Activated CD4-positive, alpha-beta T cell treated with anti-CD3 and anti-CD28 coated beads, Interleukin-2, amount 50 U/mL, for 1 hour (primary cell): ENCODE data around the gene GNG7.
"Not testable (repeated sequence)": the region's sequence is repeated elsewhere in the genome, so short reads cannot be mapped to it uniquely, and the experiment has no call there.

ENCODE experiments used
- DNase-seq: peaks from one replicate; pipeline ENCODE4 v3.0.0-alpha.2; 2020

GNG7 gene

GRCh38 chr19:2711172-2711874, 8.8 kb upstream of the GNG7 start:
- no peak for DNase-seq

- DNase-seq, result no peak
These were observed 3.8 kb upstream of the GNG7 start for GRCh38 chr19:2706251-2706650.

- no peak for DNase-seq
These were observed 1.3 kb upstream of the GNG7 start for GRCh38 chr19:2703691-2704216.

GRCh38 chr19:2703077-2703437, 563 bp upstream of the GNG7 start:
- DNase-seq, result no peak

GRCh38 chr19:2701361-2702169, 929 bp downstream of the GNG7 start:
- DNase-seq, result no peak

- DNase-seq, result no peak
These were observed 1.7 kb downstream of the GNG7 start for GRCh38 chr19:2700660-2701360.

- no peak for DNase-seq
These were observed 2.9 kb downstream of the GNG7 start for GRCh38 chr19:2699413-2700140.

- DNase-seq, result no peak
These were observed 8.3 kb downstream of the GNG7 start for GRCh38 chr19:2694196-2694595.

GRCh38 chr19:2693492-2694160, 8.9 kb downstream of the GNG7 start:
- no peak for DNase-seq

GRCh38 chr19:2691951-2692350, 10.5 kb downstream of the GNG7 start:
- DNase-seq, result no peak

- no peak for DNase-seq
These were observed 11.6 kb downstream of the GNG7 start for GRCh38 chr19:2690856-2691255.

GRCh38 chr19:2686360-2686759, 16.1 kb downstream of the GNG7 start:
- no peak for DNase-seq

- DNase-seq, result no peak
These were observed 17.2 kb downstream of the GNG7 start for GRCh38 chr19:2685204-2685704.

GRCh38 chr19:2683430-2684003, 19.0 kb downstream of the GNG7 start:
- no peak for DNase-seq

GRCh38 chr19:2680808-2681207, 21.7 kb downstream of the GNG7 start:
- DNase-seq, result no peak

- no peak for DNase-seq
These were observed 23.1 kb downstream of the GNG7 start for GRCh38 chr19:2679439-2679838.

GRCh38 chr19:2678948-2679347, 23.5 kb downstream of the GNG7 start:
- not testable (repeated sequence) for DNase-seq

- no peak for DNase-seq
These were observed 24.3 kb downstream of the GNG7 start for GRCh38 chr19:2678044-2678671.

GRCh38 chr19:2676823-2677222, 25.7 kb downstream of the GNG7 start:
- DNase-seq, result no peak

GRCh38 chr19:2675892-2676291, 26.6 kb downstream of the GNG7 start:
- no peak for DNase-seq

- no peak for DNase-seq
These were observed 32.3 kb downstream of the GNG7 start for GRCh38 chr19:2670217-2670616.
